Endothelial cell of umbilical vein (primary cell): ENCODE measurements around the gene PLEKHH1. TPM values are rescaled to one million over a fixed set of nuclear protein-coding genes. Genes with fewer than 3 reads are reported as not detected.

ENCODE experiments used
- BruUV-seq: library from RNA; stranded (reverse); fragments of 400-500 nt; replicated peaks from 2 replicates; lab custom pipeline; 2021; lab: Mats Ljungman, UMichigan
- CTCF ChIA-PET: fragments of 300-600, 350-600 bp; sonication (Branson Sonifier 250); formaldehyde crosslinking; loops from one replicate; lab custom pipeline; 2021; ENCODE audit warnings: antibody characterized with exemption, inconsistent platforms; lab: Charles Lee
- POLR2A ChIA-PET: fragments of 300-600, 350-600 bp; sonication (Branson Sonifier 250); formaldehyde crosslinking; loops from one replicate; lab custom pipeline; 2021; ENCODE audit warnings: antibody characterized with exemption, inconsistent platforms; lab: Charles Lee
- DNase-seq: peaks from one replicate; pipeline ENCODE4 v3.0.0-alpha.2; 2011; ENCODE audit warnings: low read depth, low spot score
- FAIRE-seq: peaks from 2 replicates; lab custom pipeline; 2011; peaks lifted over from hg19 to GRCh38; lab: Jason Lieb, UNC
- H2AFZ ChIP-seq: 2 replicates; pipeline ENCODE4 v1.6.0; 2012; ENCODE audit warnings: low read depth, low read length, control low read depth, inconsistent platforms
- H3K27ac ChIP-seq: 2 replicates; pipeline ENCODE4 v1.5.1; 2011; ENCODE audit warnings: low read depth, mild to moderate bottlenecking, control low read depth, low read length, moderate library complexity; ENCODE audit not compliant: insufficient read depth
- H3K27me3 ChIP-seq, 2 experiments: 2 replicates each; pipeline versions ENCODE4 v1.6.0 to v1.6.1; 2011; ENCODE audit warnings: low read length in 2 of 2, mixed read lengths in 1 of 2; ENCODE audit not compliant: control insufficient read depth in 2 of 2, insufficient read depth in 2 of 2
- H3K36me3 ChIP-seq, 2 experiments: 2 replicates in 1 of 2; 3 replicates in 1 of 2; pipeline ENCODE4 v1.5.1; 2011; ENCODE audit warnings: low read length in 2 of 2, mild to moderate bottlenecking in 1 of 2, moderate library complexity in 1 of 2; ENCODE audit not compliant: control insufficient read depth in 2 of 2, insufficient read depth in 2 of 2; ENCODE audit errors: extremely low read depth in 1 of 2
- H3K4me1 ChIP-seq: 3 replicates; pipeline ENCODE4 v1.5.1; 2011; ENCODE audit warnings: mild to moderate bottlenecking, low read length; ENCODE audit not compliant: control insufficient read depth, insufficient read depth; ENCODE audit errors: extremely low read depth
- H3K4me2 ChIP-seq: 2 replicates; pipeline ENCODE4 v1.6.1; 2011; ENCODE audit warnings: low read length, control low read depth, mixed read lengths; ENCODE audit not compliant: insufficient read depth
- H3K4me3 ChIP-seq, 3 experiments: fragments of 200-600 bp in 1 of 3; sonication (generic), shearing (Covaris generic) in 1 of 3; replicated peaks in 1 of 3; 2 replicates each; pipeline ENCODE4 v1.5.1; 2011 to 2016; ENCODE audit warnings: control low read depth in 3 of 3, low read length in 3 of 3, mild to moderate bottlenecking in 2 of 3, inconsistent platforms in 1 of 3, low read depth in 1 of 3, moderate library complexity in 1 of 3; ENCODE audit not compliant: insufficient read depth in 1 of 3
- H3K79me2 ChIP-seq: 2 replicates; pipeline ENCODE4 v1.6.0; 2012; ENCODE audit warnings: low read length, inconsistent platforms; ENCODE audit not compliant: control insufficient read depth, insufficient read depth
- H3K9ac ChIP-seq: replicated peaks from 2 replicates; pipeline ENCODE3; 2011; ENCODE audit warnings: low read length, control low read depth; ENCODE audit not compliant: insufficient read depth; ENCODE audit errors: extremely low read depth
- H3K9me1 ChIP-seq: replicated peaks from 3 replicates; pipeline ENCODE4 v1.6.0; 2011; ENCODE audit warnings: mild to moderate bottlenecking, low read length; ENCODE audit not compliant: control insufficient read depth, insufficient read depth; ENCODE audit errors: extremely low read depth
- H3K9me3 ChIP-seq: replicated peaks from 2 replicates; pipeline ENCODE4 v1.5.1; 2012; ENCODE audit warnings: low read length, inconsistent platforms; ENCODE audit not compliant: control insufficient read depth, insufficient read depth
- H4K20me1 ChIP-seq: replicated peaks from 2 replicates; pipeline ENCODE3; 2011; ENCODE audit warnings: mild to moderate bottlenecking, low read length; ENCODE audit not compliant: control insufficient read depth, insufficient read depth; ENCODE audit errors: extremely low read depth
- EZH2 ChIP-seq: IDR thresholded peaks from 2 replicates; pipeline ENCODE4 v1.6.1; 2012; ENCODE audit warnings: borderline replicate concordance, low read depth, mild to moderate bottlenecking, moderate library complexity, low read length, inconsistent platforms; ENCODE audit not compliant: severe bottlenecking
- MAX ChIP-seq: IDR thresholded peaks from 2 replicates; pipeline ENCODE4 v1.6.1; 2011; ENCODE audit not compliant: insufficient read depth, insufficient read length
- POLR2AphosphoS5 ChIP-seq: IDR thresholded peaks from 2 replicates; pipeline ENCODE4 v1.6.1; 2012; ENCODE audit warnings: low read depth, mild to moderate bottlenecking, control low read depth, low read length, moderate library complexity; ENCODE audit not compliant: insufficient read depth
- dilution Hi-C: fragments of 300-500 bp; cut with MboI; formaldehyde crosslinking; loops from one replicate; pipeline ENCODE4 v1.15.0; 2019; ENCODE audit warnings: low sequenced_read_pairs; ENCODE audit not compliant: extremely low pct_ligation_motif_present
- intact Hi-C: fragments of 100-400 bp; cut with micrococcal nuclease; formaldehyde crosslinking; loops from one replicate; pipeline ENCODE4 v1.10.0; 2022
- polyA plus RNA-seq, 4 experiments: library from polyadenylated mRNA; depleted of rRNA in 3 of 4; stranded (reverse) in 3 of 4; unstranded in 1 of 4; fragments of >200 nt; gene quantifications; 2 replicates each; pipeline versions ENCODE4 v1.2.1 to v1.2.3, GENCODE V29; 2011 to 2012; ENCODE audit warnings: missing spikeins in 1 of 4
- total RNA-seq: library from RNA; stranded (reverse); gene quantifications from 2 replicates; pipeline ENCODE4 v1.2.3, GENCODE V29; 2021

Gene PLEKHH1
- total and polyA plus RNA-seq, 2 donors (not counting 3 experiments of a cell fraction or from before 2014, with no cell fraction given) = 0.17 to 0.71 TPM

- no peak for TF ChIP-seq POLR2AphosphoS5
- no peak for TF ChIP-seq MAX
- H2AFZ ChIP-seq = no peak overlapping the region
- no peaks in the 10 kb centered on the region for H3K9me3 ChIP-seq
- no peaks in the 10 kb centered on the region for H3K36me3 ChIP-seq
- BruUV-seq = no TSS peak
- peaks cover 3% of the 10 kb centered on the region for H3K4me1 ChIP-seq
- no peak overlapping the region for H3K4me2 ChIP-seq
- H3K79me2 ChIP-seq = no peaks in the 10 kb centered on the region
- no peaks in the 10 kb centered on the region for H4K20me1 ChIP-seq
- intact Hi-C loops = loop anchor here (10.0 kb wide), 1 partner anchor 89 kb away; no protein-coding TSS in a partner anchor
- ChIA-PET CTCF (interaction anchor here (0.8 to 7.0 kb wide), 10 partner anchors 8 to 190 kb away, joined by 3 to 54 read pairs (median 6); no protein-coding TSS in a partner anchor), POLR2A (no interaction called here)
- FAIRE-seq (peak; percentile 24), DNase-seq (no peak)
- H3K27ac ChIP-seq = no peak overlapping the region
- dilution Hi-C loops = no loop called here
- no peak overlapping the region for H3K9ac ChIP-seq
- no peak overlapping the region for H3K4me3 ChIP-seq
- H3K9me1 ChIP-seq = no peaks in the 10 kb centered on the region
- peaks cover 34 to 57% of the 10 kb centered on the region in 2 experiments for H3K27me3 ChIP-seq
These were observed 18.9 kb upstream of the PLEKHH1 start for GRCh38 chr14:67514203-67514607.

GRCh38 chr14:67514650-67515385 is 18.3 kb upstream of the PLEKHH1 start:
- dilution Hi-C loops = no loop called here
- H3K36me3 ChIP-seq = no peaks in the 10 kb centered on the region
- no peaks in the 10 kb centered on the region for H3K79me2 ChIP-seq
- intact Hi-C loops = loop anchor here (10.0 kb wide), 1 partner anchor 90 kb away; no protein-coding TSS in a partner anchor
- no peak overlapping the region for H3K9ac ChIP-seq
- TF ChIP-seq EZH2 = peak; percentile 42
- no peak for TF ChIP-seq POLR2AphosphoS5
- peak overlapping the region; percentile 85 for H2AFZ ChIP-seq
- H3K9me3 ChIP-seq = no peaks in the 10 kb centered on the region
- no peak for FAIRE-seq
- peak overlapping the region; percentile 51 for H3K4me2 ChIP-seq
- ChIA-PET POLR2A (no interaction called here), CTCF (interaction anchor here (1.2 to 7.0 kb wide), 6 partner anchors 11 to 189 kb away, joined by 3 to 54 read pairs (median 15); no protein-coding TSS in a partner anchor)
- peaks cover 3% of the 10 kb centered on the region for H3K4me1 ChIP-seq
- H4K20me1 ChIP-seq = no peaks in the 10 kb centered on the region
- H3K27ac ChIP-seq = no peak overlapping the region
- H3K9me1 ChIP-seq = no peaks in the 10 kb centered on the region
- peak overlapping the region; percentile 58 to 81 (median 71) for H3K4me3 ChIP-seq
- BruUV-seq = no TSS peak
- peak; percentile 15 for DNase-seq
- H3K27me3 ChIP-seq = peaks cover 37 to 64% of the 10 kb centered on the region in 2 experiments
